ENCODE data around the gene SUCO. TPM values are rescaled to one million over a fixed set of nuclear protein-coding genes. Genes with fewer than 3 reads are reported as not detected.

The SUCO gene
- total RNA-seq, 1 experiment from 2014 or later: 22.6 TPM

DNA sequence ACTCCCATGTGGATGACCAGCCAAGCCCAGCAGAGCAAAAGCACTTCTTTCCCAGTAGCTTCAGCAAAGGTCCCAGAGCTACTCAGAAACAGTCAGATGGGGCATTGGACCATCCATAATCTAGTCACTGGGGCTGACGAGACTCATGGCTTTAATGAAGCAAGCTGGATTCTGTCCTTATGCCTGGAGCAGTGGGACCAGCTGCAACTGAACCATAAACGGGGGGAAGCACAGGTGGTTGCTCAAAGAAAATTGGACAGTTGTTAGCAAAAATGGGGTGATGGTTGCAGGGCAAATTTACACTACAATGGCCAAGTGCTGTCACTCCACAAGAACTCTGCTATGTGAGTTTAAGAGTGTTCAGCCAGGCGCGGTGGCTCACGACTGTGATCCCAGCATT lies 108.5 kb downstream of the SUCO start:
- Histone ChIP-seq H3K79me2 (ENCODE audit: insufficient read depth, low read length) (no peaks in the 10 kb centered on the region), H3K4me1 (ENCODE audit: control insufficient read depth in 1 of 2, insufficient read depth in 2 of 2, low read length in 2 of 2) (peaks cover 12 to 47% of the 10 kb centered on the region in 2 experiments), H3K27ac (ENCODE audit: low read depth, low read length) (no peak overlapping the region), H3K4me3 (replicated peaks in 1 of 2; ENCODE audit: low read depth in 1 of 2, low read length in 2 of 2) (no peak overlapping the region), H3K9me2 (ENCODE audit: insufficient read depth) (no peaks in the 10 kb centered on the region), H4K20me1 (ENCODE audit: insufficient read depth) (no peaks in the 10 kb centered on the region), H3K9ac (ENCODE audit: low read length) (no peak overlapping the region), H2AFZ (ENCODE audit: low read depth, low read length, poor library complexity, severe bottlenecking) (no peak overlapping the region), H3K36me3 (ENCODE audit: control insufficient read depth in 1 of 2, insufficient read depth in 2 of 2, low read length in 2 of 2) (no peaks in the 10 kb centered on the region), H3K27me3 (ENCODE audit: insufficient read depth, low read length) (no peaks in the 10 kb centered on the region), H3K4me2 (ENCODE audit: low read length) (no peak overlapping the region), H3K9me3 (ENCODE audit: control insufficient read depth in 1 of 2, insufficient read depth in 1 of 2, low read depth in 1 of 2, low read length in 2 of 2) (no peaks in the 10 kb centered on the region)
- intact Hi-C loops (cut with micrococcal nuclease): no loop called here
- ChIA-PET POLR2A (no interaction called here), RAD21 (ENCODE audit: low non-redundant PET in 1 of 2, low total read pairs in 2 of 2, uncharacterized antibody in 2 of 2, unreplicated experiment in 2 of 2) (no interaction called here), CTCF (no interaction called here)
- ATAC-seq (no peak), DNase-seq (ENCODE audit: low read depth, low spot score) (no peak)
- BruUV-seq (replicated peaks): no TSS peak
- TF ChIP-seq CBX3 (IDR thresholded peaks at IDR 0.05; ENCODE audit: low read depth) (no peak), EZH2phosphoT487 (IDR thresholded peaks at IDR 0.05; ENCODE audit: borderline replicate concordance) (no peak), ZNF274 (IDR thresholded peaks at IDR 0.05; ENCODE audit: low read depth, low read length) (no peak), SIN3A (IDR thresholded peaks at IDR 0.05; ENCODE audit: low read depth) (no peak), SP1 (IDR thresholded peaks at IDR 0.05; ENCODE audit: low read depth) (no peak), TCF7L2 (IDR thresholded peaks at IDR 0.05; ENCODE audit: borderline replicate concordance, extremely low read depth, insufficient read depth, insufficient read length) (no peak), RAD21 (IDR thresholded peaks at IDR 0.05; ENCODE audit: low read depth) (no peak)

DNA sequence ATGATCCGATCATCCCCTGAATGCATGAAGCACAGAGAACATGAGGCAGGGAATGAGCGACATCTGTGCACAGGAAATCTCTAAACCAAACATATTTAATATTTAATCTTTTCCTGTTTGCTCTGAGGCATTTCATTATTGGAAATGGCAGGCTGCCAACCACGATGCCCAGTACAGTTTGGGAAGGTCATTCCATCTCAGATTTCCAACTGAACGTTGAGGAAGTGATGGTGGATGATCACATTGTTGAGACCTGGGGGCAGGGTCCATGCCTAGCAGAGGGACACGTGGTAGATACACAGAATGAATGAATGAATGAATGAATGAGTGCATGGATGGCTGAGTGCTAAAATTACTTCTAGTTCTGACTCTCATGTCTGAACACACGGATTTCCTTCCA lies 110.0 kb downstream of the SUCO start:
- CTCF ChIA-PET: no interaction called here
- no peak overlapping the region for H3K9ac ChIP-seq (ENCODE audit: low read length)

More for the DNA sequence above, 110.0 kb downstream of the SUCO start:
- ATAC-seq: no peak
- Histone ChIP-seq H4K20me1 (ENCODE audit: insufficient read depth) (no peaks in the 10 kb centered on the region), H3K79me2 (ENCODE audit: insufficient read depth, low read length) (no peaks in the 10 kb centered on the region), H3K9me3 (ENCODE audit: control insufficient read depth in 1 of 2, insufficient read depth in 1 of 2, low read depth in 1 of 2, low read length in 2 of 2) (no peaks in the 10 kb centered on the region), H3K27me3 (ENCODE audit: insufficient read depth, low read length) (no peaks in the 10 kb centered on the region), H2AFZ (ENCODE audit: low read depth, low read length, poor library complexity, severe bottlenecking) (peak overlapping the region; percentile 70), H3K4me2 (ENCODE audit: low read length) (peak overlapping the region; percentile 37), H3K9me2 (ENCODE audit: insufficient read depth) (no peaks in the 10 kb centered on the region), H3K27ac (ENCODE audit: low read depth, low read length) (no peak overlapping the region), H3K4me1 (ENCODE audit: control insufficient read depth in 1 of 2, insufficient read depth in 2 of 2, low read length in 2 of 2) (peaks cover 12 to 39% of the 10 kb centered on the region in 2 experiments), H3K36me3 (ENCODE audit: control insufficient read depth in 1 of 2, insufficient read depth in 2 of 2, low read length in 2 of 2) (no peaks in the 10 kb centered on the region), H3K4me3 (replicated peaks in 1 of 2; ENCODE audit: low read depth in 1 of 2, low read length in 2 of 2) (no peak overlapping the region)
- POLR2A ChIA-PET: no interaction called here
- intact Hi-C loops (cut with micrococcal nuclease): no loop called here
- RAD21 ChIA-PET (ENCODE audit: low non-redundant PET in 1 of 2, low total read pairs in 2 of 2, uncharacterized antibody in 2 of 2, unreplicated experiment in 2 of 2): no interaction called here
- no peak for DNase-seq (ENCODE audit: low read depth, low spot score)
- BruUV-seq (replicated peaks): no TSS peak
- TF ChIP-seq, protein P1, sequence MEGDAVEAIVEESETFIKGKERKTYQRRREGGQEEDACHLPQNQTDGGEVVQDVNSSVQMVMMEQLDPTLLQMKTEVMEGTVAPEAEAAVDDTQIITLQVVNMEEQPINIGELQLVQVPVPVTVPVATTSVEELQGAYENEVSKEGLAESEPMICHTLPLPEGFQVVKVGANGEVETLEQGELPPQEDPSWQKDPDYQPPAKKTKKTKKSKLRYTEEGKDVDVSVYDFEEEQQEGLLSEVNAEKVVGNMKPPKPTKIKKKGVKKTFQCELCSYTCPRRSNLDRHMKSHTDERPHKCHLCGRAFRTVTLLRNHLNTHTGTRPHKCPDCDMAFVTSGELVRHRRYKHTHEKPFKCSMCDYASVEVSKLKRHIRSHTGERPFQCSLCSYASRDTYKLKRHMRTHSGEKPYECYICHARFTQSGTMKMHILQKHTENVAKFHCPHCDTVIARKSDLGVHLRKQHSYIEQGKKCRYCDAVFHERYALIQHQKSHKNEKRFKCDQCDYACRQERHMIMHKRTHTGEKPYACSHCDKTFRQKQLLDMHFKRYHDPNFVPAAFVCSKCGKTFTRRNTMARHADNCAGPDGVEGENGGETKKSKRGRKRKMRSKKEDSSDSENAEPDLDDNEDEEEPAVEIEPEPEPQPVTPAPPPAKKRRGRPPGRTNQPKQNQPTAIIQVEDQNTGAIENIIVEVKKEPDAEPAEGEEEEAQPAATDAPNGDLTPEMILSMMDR (IDR thresholded peaks at IDR 0.05 in 2 of 3, conservative IDR thresholded peaks at IDR 0.05 in 1 of 3; ENCODE audit: borderline replicate concordance in 1 of 3, insufficient read depth in 1 of 3, low read depth in 2 of 3, low read length in 2 of 3): no peak
- TF ChIP-seq, protein P2, sequence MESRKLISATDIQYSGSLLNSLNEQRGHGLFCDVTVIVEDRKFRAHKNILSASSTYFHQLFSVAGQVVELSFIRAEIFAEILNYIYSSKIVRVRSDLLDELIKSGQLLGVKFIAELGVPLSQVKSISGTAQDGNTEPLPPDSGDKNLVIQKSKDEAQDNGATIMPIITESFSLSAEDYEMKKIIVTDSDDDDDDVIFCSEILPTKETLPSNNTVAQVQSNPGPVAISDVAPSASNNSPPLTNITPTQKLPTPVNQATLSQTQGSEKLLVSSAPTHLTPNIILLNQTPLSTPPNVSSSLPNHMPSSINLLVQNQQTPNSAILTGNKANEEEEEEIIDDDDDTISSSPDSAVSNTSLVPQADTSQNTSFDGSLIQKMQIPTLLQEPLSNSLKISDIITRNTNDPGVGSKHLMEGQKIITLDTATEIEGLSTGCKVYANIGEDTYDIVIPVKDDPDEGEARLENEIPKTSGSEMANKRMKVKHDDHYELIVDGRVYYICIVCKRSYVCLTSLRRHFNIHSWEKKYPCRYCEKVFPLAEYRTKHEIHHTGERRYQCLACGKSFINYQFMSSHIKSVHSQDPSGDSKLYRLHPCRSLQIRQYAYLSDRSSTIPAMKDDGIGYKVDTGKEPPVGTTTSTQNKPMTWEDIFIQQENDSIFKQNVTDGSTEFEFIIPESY (IDR thresholded peaks at IDR 0.05; ENCODE audit: extremely low read depth, insufficient replicate concordance, low read length): no peak
- TF ChIP-seq EZH2 (IDR thresholded peaks at IDR 0.05) (no peak), POLR2AphosphoS5 (IDR thresholded peaks at IDR 0.05; ENCODE audit: low read depth, low read length) (no peak), JUND (IDR thresholded peaks at IDR 0.05) (no peak), SP1 (IDR thresholded peaks at IDR 0.05; ENCODE audit: low read depth) (0 out of 2 replicates have a peak, but pooled peaks have one; percentile 27)

All from HCT116 (cell line).